ENCODE results near the gene ROR2.
"Not testable (repeated sequence)": the region's sequence is repeated elsewhere in the genome, so short reads cannot be mapped to it uniquely, and the experiment has no call there.

The ROR2 gene

GRCh38 chr9:91799113-91799744 lies 150.8 kb downstream of the ROR2 start:
- Histone ChIP-seq H3K27ac (ENCODE audit: low read length) (no peak overlapping the region), H3K9ac (ENCODE audit: low read depth, low read length) (no peak overlapping the region), H2AFZ (ENCODE audit: low read depth, low read length) (no peak overlapping the region), H3K4me3 (ENCODE audit: low read depth in 1 of 2, low read length in 2 of 2) (no peak overlapping the region), H3K36me3 (ENCODE audit: insufficient read depth, low read length) (no peaks in the 10 kb centered on the region), H3K27me3 (ENCODE audit: insufficient read depth, low read length, poor library complexity) (peaks cover 8% of the 10 kb centered on the region), H3K79me2 (ENCODE audit: insufficient read depth, low read length) (no peaks in the 10 kb centered on the region), H3K4me2 (ENCODE audit: insufficient read depth, low read length) (peak overlapping the region; percentile 48; the same call in 1 of the 2 replicates), H4K20me1 (ENCODE audit: insufficient read depth, low read length) (no peaks in the 10 kb centered on the region), H3K9me3 (ENCODE audit: insufficient read depth, low read length, severe bottlenecking) (no peaks in the 10 kb centered on the region), H3K4me1 (ENCODE audit: insufficient read depth, low read length) (no peaks in the 10 kb centered on the region)
- TF ChIP-seq CTCF (IDR thresholded peaks at IDR 0.05; ENCODE audit: borderline replicate concordance, extremely low read depth, low read length, poor library complexity, severe bottlenecking) (no peak), EZH2 (IDR thresholded peaks at IDR 0.05; ENCODE audit: borderline replicate concordance, low read depth, low read length, severe bottlenecking) (no peak)
- ATAC-seq (ENCODE audit: insufficient read depth, low read depth), result no peak
- no peak for DNase-seq

- not testable (repeated sequence) for H3K4me3 ChIP-seq (ENCODE audit: low read depth in 1 of 2, low read length in 2 of 2); H3K27ac ChIP-seq (ENCODE audit: low read length); H3K4me1 ChIP-seq (ENCODE audit: insufficient read depth, low read length); H2AFZ ChIP-seq (ENCODE audit: low read depth, low read length); H4K20me1 ChIP-seq (ENCODE audit: insufficient read depth, low read length); H3K9ac ChIP-seq (ENCODE audit: low read depth, low read length); H3K36me3 ChIP-seq (ENCODE audit: insufficient read depth, low read length); H3K27me3 ChIP-seq (ENCODE audit: insufficient read depth, low read length, poor library complexity); H3K9me3 ChIP-seq (ENCODE audit: insufficient read depth, low read length, severe bottlenecking); H3K79me2 ChIP-seq (ENCODE audit: insufficient read depth, low read length)
- ATAC-seq (ENCODE audit: insufficient read depth, low read depth) (0 out of 3 replicates have a peak, but pooled peaks have one; percentile 31), DNase-seq (peak; percentile 5)
- H3K4me2 ChIP-seq (ENCODE audit: insufficient read depth, low read length), result peak overlapping the region; percentile 48; the same call in 1 of the 2 replicates
Observed at GRCh38 chr9:91798273-91799112, 151.5 kb downstream of the ROR2 start.

- H3K27ac ChIP-seq (ENCODE audit: low read length); H3K9me3 ChIP-seq (ENCODE audit: insufficient read depth, low read length, severe bottlenecking); H3K4me3 ChIP-seq (ENCODE audit: low read depth in 1 of 2, low read length in 2 of 2); DNase-seq; H3K27me3 ChIP-seq (ENCODE audit: insufficient read depth, low read length, poor library complexity); H3K4me2 ChIP-seq (ENCODE audit: insufficient read depth, low read length); ATAC-seq (ENCODE audit: insufficient read depth, low read depth); H2AFZ ChIP-seq (ENCODE audit: low read depth, low read length); H3K9ac ChIP-seq (ENCODE audit: low read depth, low read length); H4K20me1 ChIP-seq (ENCODE audit: insufficient read depth, low read length); H3K79me2 ChIP-seq (ENCODE audit: insufficient read depth, low read length); H3K36me3 ChIP-seq (ENCODE audit: insufficient read depth, low read length); H3K4me1 ChIP-seq (ENCODE audit: insufficient read depth, low read length): not testable (repeated sequence)
Observed at GRCh38 chr9:91797517-91797916, 152.5 kb downstream of the ROR2 start.

GRCh38 chr9:91796516-91796915 lies 153.5 kb downstream of the ROR2 start:
- ATAC-seq (ENCODE audit: insufficient read depth, low read depth), result not testable (repeated sequence)

More at GRCh38 chr9:91796516-91796915, 153.5 kb downstream of the ROR2 start:
- not testable (repeated sequence) for H3K27ac ChIP-seq (ENCODE audit: low read length); H3K4me3 ChIP-seq (ENCODE audit: low read depth in 1 of 2, low read length in 2 of 2); H3K27me3 ChIP-seq (ENCODE audit: insufficient read depth, low read length, poor library complexity); H3K9me3 ChIP-seq (ENCODE audit: insufficient read depth, low read length, severe bottlenecking); H3K4me1 ChIP-seq (ENCODE audit: insufficient read depth, low read length); H3K79me2 ChIP-seq (ENCODE audit: insufficient read depth, low read length); H3K9ac ChIP-seq (ENCODE audit: low read depth, low read length); H2AFZ ChIP-seq (ENCODE audit: low read depth, low read length); H3K36me3 ChIP-seq (ENCODE audit: insufficient read depth, low read length); H4K20me1 ChIP-seq (ENCODE audit: insufficient read depth, low read length); H3K4me2 ChIP-seq (ENCODE audit: insufficient read depth, low read length)
- DNase-seq, result peak; percentile 19
